ENCODE results near the gene ITGAE. TPM values are rescaled to one million over a fixed set of nuclear protein-coding genes. Genes with fewer than 3 reads are reported as not detected.

Gene ITGAE
- total and polyA plus RNA-seq, 10 of the 15 experiments (the other 5 are each of a cell fraction or from before 2014, with no cell fraction given): 13.1 to 161 (median 34.8) TPM

GRCh38 chr17:3750926-3751325 is 50.1 kb downstream of the ITGAE start (continued):
- TF ChIP-seq STAT3 (IDR thresholded peaks at IDR 0.05; ENCODE audit: low read depth, low read length) (no peak), MEF2B (IDR thresholded peaks at IDR 0.05; ENCODE audit: partially characterized antibody, poor library complexity, severe bottlenecking) (peak; percentile 81), ZBTB33 (IDR thresholded peaks at IDR 0.05) (no peak), EED (IDR thresholded peaks at IDR 0.05; ENCODE audit: low read depth) (no peak), MEF2A (IDR thresholded peaks at IDR 0.05; ENCODE audit: insufficient read depth, low read depth, low read length) (no peak), HDAC6 (IDR thresholded peaks at IDR 0.05; ENCODE audit: unreplicated experiment) (no peak), E2F8 (IDR thresholded peaks at IDR 0.05; ENCODE audit: low read depth, partially characterized antibody) (no peak), E2F4 (IDR thresholded peaks at IDR 0.05; ENCODE audit: low read depth, low read length) (no peak), TCF12 (IDR thresholded peaks at IDR 0.05; ENCODE audit: low read depth, low read length) (peak; percentile 53; the same call in 1 of the 2 replicates), RCOR1 (conservative IDR thresholded peaks at IDR 0.05; ENCODE audit: low read depth, low read length) (no peak), CREB1 (IDR thresholded peaks at IDR 0.05; ENCODE audit: low read depth) (no peak), ZNF622 (IDR thresholded peaks at IDR 0.05) (no peak), BRCA1 (IDR thresholded peaks at IDR 0.05; ENCODE audit: low read depth, low read length) (no peak), ZZZ3 (IDR thresholded peaks at IDR 0.05; ENCODE audit: control insufficient read depth, insufficient read length, low read depth) (no peak), RAD51 (IDR thresholded peaks at IDR 0.05) (no peak), TCF7 (IDR thresholded peaks at IDR 0.05; ENCODE audit: borderline replicate concordance) (no peak), MYB (IDR thresholded peaks at IDR 0.05; ENCODE audit: borderline replicate concordance, low read depth, low read length) (no peak), NR2F1 (conservative IDR thresholded peaks at IDR 0.05) (no peak), NR2C1 (IDR thresholded peaks at IDR 0.05) (no peak), ATF7 (IDR thresholded peaks at IDR 0.05; ENCODE audit: low read depth) (no peak), LARP7 (IDR thresholded peaks at IDR 0.05) (no peak), MXI1 (IDR thresholded peaks at IDR 0.05; ENCODE audit: low read depth, low read length) (no peak), SP1 (IDR thresholded peaks at IDR 0.05; ENCODE audit: low read depth, low read length) (no peak), CHD4 (IDR thresholded peaks at IDR 0.05) (no peak), USF2 (IDR thresholded peaks at IDR 0.05; ENCODE audit: borderline replicate concordance, low read depth, low read length) (no peak), MTA2 (IDR thresholded peaks at IDR 0.05; ENCODE audit: low read depth) (0 out of 2 replicates have a peak, but pooled peaks have one; percentile 21), SMAD1 (IDR thresholded peaks at IDR 0.05; ENCODE audit: low read depth, partially characterized antibody) (no peak)

All from GM12878 (cell line).